KOPT-K1 (cell line): ENCODE results near the gene GNGT1.

ENCODE experiments used
- H3K27ac ChIP-seq: fragments of 200-600 bp; sonication (generic); 2 replicates; pipeline ENCODE4 v1.5.1; 2016; ENCODE audit warnings: antibody characterized with exemption, mild to moderate bottlenecking, low read depth, low read length; ENCODE audit not compliant: poor library complexity, severe bottlenecking
- H3K36me3 ChIP-seq: fragments of 200-600 bp; sonication (generic); 2 replicates; pipeline ENCODE4 v1.5.1; 2017; ENCODE audit warnings: antibody characterized with exemption, mild to moderate bottlenecking, low read length, moderate library complexity; ENCODE audit not compliant: insufficient read depth
- H3K9me3 ChIP-seq: fragments of 200-600 bp; sonication (generic); 2 replicates; pipeline ENCODE4 v1.5.1; 2017; ENCODE audit warnings: antibody characterized with exemption, low read length, mild to moderate bottlenecking; ENCODE audit not compliant: insufficient read depth, poor library complexity, severe bottlenecking

The GNGT1 gene

GRCh38 chr7:93906267-93906666 is at the start of gene GNGT1:
GNGT1 (plus strand) TSS chr7:93906567; CDS start chr7:93906747, 180 bp downstream.
- Histone ChIP-seq H3K27ac (no peak within 1 kb of the TSS), H3K9me3 (no peaks in the 10 kb centered on the region), H3K36me3 (no peaks in the 10 kb centered on the region)

- H3K27ac ChIP-seq = no peak overlapping the region
- no peaks in the 10 kb centered on the region for H3K36me3 ChIP-seq
- no peaks in the 10 kb centered on the region for H3K9me3 ChIP-seq
These were observed 47.5 kb upstream of the GNGT1 start for GRCh38 chr7:93858857-93859256.

GRCh38 chr7:93860261-93860660 is 46.1 kb upstream of the GNGT1 start:
- H3K9me3 ChIP-seq = no peaks in the 10 kb centered on the region
- H3K36me3 ChIP-seq = no peaks in the 10 kb centered on the region
- no peak overlapping the region for H3K27ac ChIP-seq

- no peak overlapping the region for H3K27ac ChIP-seq
- H3K36me3 ChIP-seq = no peaks in the 10 kb centered on the region
- H3K9me3 ChIP-seq = no peaks in the 10 kb centered on the region
These were observed 44.9 kb upstream of the GNGT1 start for GRCh38 chr7:93861325-93861949.

DNA sequence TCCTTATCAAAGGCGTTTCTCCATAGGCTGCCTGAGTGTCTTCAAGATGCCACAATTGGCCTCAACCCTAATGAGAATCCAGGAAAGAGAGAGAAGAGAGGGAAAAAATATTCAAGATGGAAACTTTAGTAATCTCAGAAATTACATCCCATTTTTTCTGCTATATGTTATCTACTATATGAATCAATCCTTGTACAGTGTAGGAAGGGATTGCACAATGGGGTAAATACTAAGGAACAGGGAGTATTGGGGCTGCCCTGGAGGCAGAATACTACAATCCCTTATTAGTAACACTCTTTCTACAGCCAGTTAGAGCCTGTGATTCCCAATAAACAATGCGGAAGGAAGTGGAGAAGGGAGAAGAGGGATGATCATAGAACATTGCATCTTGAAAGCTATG is 43.7 kb upstream of the GNGT1 start:
- no peaks in the 10 kb centered on the region for H3K36me3 ChIP-seq
- no peaks in the 10 kb centered on the region for H3K9me3 ChIP-seq
- H3K27ac ChIP-seq = no peak overlapping the region

DNA sequence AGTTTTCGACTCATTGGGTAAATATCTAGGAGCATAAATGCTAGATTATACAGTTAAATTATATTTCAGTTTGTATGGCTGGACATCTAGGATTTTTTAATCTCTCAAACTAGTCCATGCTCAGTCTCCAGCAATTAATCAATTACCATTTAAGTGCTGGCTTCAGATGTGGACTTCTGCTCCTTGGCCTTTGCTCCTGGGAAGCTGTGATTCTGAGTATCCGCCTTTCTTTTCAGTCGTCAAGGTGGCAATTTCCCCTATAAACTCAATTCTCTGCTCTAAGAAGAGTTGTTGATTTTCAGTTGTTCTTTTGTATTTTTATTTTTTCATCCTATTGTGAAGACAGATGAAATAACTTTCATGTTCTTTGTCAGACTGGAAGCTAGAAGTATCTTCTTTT is 39.5 kb upstream of the GNGT1 start:
- H3K9me3 ChIP-seq = no peaks in the 10 kb centered on the region
- no peak overlapping the region for H3K27ac ChIP-seq
- H3K36me3 ChIP-seq = no peaks in the 10 kb centered on the region

GRCh38 chr7:93873998-93874574 is 32.3 kb upstream of the GNGT1 start:
- H3K9me3 ChIP-seq = no peaks in the 10 kb centered on the region
- no peaks in the 10 kb centered on the region for H3K36me3 ChIP-seq
- H3K27ac ChIP-seq = no peak overlapping the region

DNA sequence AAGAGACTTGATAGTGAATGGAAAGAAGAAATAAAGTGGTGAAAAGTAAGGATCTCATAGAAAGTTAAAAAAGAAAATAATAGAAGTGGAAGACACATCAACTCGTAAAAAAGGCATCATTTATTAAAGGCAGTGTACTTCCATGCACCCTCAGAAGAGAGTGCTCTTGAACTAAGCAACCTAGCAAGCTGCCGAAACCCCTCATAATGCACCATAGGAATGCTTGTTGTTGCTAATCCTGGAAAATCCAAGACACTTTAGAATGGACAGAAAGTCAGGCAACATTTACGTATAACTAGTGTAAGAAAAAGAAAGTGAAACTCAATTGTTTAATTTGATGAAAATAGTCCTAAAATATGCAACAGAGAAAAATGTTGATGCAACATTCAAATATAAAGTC is 28.6 kb upstream of the GNGT1 start:
- Histone ChIP-seq H3K27ac (no peak overlapping the region), H3K36me3 (no peaks in the 10 kb centered on the region), H3K9me3 (no peaks in the 10 kb centered on the region)

DNA sequence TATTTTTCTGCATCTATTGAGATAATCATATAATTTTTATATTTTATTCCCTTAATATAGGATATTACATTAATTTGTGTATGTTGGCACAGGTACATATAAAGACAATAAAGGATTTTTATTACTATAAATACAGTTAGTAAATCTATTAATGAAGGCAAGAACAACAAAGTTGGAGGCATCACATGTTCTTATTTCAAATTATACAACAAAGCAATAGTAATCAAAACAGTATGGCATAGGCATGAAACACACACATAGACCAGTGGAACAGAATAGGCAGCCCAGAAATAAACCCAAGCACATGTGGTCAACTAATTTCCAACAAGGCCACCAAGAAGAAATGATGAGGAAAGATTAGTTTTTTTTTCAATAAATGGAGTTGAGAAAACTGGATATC is 27.0 kb upstream of the GNGT1 start:
- no peaks in the 10 kb centered on the region for H3K9me3 ChIP-seq
- no peak overlapping the region for H3K27ac ChIP-seq
- no peaks in the 10 kb centered on the region for H3K36me3 ChIP-seq

DNA sequence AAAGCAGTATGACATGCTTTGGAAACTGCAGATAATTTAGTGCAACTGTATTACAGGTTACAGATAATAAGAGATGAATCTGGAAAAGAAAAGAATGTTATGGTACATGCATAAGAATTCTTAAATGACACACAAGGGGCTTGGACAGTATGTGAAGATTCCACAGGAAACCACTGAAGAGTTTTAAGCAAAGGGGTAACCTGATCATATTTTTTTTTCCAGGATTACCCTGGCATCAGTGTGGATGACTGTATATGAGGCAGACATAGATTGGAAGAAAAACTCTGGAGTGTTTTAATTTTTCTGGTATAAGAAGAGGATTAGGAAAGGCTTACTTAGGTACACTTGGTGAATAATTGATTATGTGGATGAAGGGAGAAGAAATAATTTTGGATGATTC is 23.9 kb upstream of the GNGT1 start:
- Histone ChIP-seq H3K27ac (no peak overlapping the region), H3K9me3 (no peaks in the 10 kb centered on the region), H3K36me3 (no peaks in the 10 kb centered on the region)

DNA sequence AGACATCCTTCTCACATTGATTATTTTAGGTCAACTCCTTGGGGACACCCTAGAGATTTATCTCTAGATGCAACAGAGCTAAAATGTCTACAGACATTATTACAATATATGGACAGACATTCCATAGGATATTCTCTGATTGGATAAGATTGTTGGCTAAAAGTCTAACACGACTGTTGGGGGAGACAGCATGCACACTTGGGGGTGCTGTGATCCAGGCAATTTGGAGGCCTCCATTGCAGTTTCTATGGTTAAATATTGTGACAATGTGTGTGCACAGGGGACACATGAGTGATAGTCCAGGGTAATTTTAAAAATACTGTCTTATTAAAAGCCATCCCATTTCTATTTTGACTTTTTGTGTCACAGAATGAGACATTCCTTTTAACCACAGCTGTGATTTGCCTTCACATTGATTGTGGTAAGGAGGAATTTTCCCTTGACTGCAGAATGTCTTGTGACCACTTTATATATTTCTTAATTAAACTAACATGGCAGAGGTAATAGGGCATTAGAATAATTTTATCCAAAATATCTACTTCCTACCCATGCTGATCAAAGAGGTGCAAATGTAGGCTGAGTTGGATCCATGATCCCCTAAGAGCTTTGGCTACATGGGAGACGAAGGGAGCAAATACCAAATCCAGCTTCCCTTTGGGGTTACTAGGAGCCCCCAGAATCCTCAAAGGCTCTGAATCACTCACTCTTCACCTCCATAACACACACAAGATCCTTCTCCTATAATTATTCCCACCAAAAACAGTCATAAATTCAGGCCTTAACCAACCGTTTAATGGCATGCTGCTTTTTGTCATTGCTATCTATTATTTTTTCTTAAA is 23.1 kb upstream of the GNGT1 start:
- H3K9me3 ChIP-seq = no peaks in the 10 kb centered on the region
- H3K27ac ChIP-seq = no peak overlapping the region
- no peaks in the 10 kb centered on the region for H3K36me3 ChIP-seq

DNA sequence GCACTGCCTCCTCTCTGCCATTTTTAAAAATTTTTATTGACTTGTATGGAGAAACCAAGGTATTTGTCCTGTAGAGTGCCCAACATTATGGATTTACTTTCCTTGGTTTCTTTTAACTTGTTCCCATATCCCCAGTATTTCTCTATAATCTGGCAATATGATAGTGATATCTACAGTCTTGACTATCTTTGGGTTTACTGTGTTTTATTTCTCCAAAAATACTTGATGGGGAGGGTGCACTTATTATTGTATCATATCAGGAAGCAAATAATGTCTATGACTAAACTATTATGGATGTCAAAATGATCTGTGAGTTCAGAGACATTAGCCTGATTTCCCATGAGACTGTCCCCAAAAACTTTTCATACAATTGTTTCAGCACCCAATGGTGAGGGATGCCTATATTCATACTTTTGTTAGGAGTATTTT is 22.4 kb upstream of the GNGT1 start:
- Histone ChIP-seq H3K9me3 (no peaks in the 10 kb centered on the region), H3K36me3 (no peaks in the 10 kb centered on the region), H3K27ac (no peak overlapping the region)

DNA sequence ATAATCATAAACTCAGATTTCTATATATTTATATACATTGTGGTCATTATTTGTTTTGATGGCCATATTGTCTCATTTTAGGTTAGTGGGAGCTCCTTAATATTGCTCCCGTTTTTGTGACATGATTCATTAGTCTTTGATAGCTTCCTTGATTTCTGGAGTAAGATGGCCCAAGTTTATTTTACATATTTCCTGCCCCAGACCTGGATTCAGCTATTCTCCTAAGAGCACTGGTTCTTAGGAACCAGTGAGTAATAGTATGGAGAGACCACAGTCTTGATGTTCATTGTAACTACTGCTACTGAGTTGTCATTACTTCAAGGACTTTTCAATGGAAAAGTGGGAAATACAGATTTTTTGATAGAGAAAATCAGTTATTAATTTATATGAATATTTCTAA is 21.8 kb upstream of the GNGT1 start:
- Histone ChIP-seq H3K27ac (no peak overlapping the region), H3K36me3 (no peaks in the 10 kb centered on the region), H3K9me3 (no peaks in the 10 kb centered on the region)

DNA sequence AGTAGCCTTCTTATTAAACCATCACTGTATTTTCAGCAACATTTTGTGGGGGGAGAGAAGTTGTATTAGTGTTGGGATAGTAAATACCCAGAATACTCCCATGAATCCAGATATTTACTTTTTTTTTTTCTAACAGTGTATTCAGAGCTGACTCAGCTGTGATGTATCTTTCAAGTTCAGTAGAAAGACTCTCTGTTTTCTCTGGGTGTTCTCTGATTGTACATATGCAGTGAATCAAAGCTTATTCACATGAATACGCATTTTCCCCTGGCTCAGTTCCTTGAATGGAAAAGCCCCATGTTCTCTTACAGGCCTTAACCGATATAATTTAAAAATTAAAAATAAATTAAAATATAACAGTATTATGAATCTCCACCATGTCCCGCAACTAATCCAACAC is 17.1 kb upstream of the GNGT1 start:
- H3K9me3 ChIP-seq = no peaks in the 10 kb centered on the region
- H3K27ac ChIP-seq = no peak overlapping the region
- H3K36me3 ChIP-seq = no peaks in the 10 kb centered on the region

DNA sequence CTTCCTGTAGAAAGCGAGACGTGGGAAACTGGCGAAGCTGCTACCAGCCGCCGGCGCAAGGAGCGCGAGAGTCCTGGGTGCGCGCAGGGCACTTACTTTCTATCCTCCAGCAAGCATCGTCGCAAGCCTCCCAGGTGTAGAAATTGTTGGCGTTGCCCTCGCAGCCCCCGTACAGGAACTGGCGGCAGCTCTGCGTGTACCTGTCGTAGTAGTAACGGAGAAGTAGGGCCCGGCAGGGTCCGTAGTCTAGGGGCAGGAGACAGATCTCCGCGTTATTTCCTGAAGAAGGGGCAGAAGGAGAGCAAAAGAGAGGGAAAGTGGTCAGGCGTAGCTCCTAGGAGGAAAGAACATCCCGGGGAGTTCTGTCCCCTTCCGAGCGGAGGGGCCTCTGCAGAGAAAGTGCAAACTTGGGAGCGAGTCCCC is 16.3 kb upstream of the GNGT1 start:
- Histone ChIP-seq H3K9me3 (no peaks in the 10 kb centered on the region), H3K27ac (no peak overlapping the region), H3K36me3 (no peaks in the 10 kb centered on the region)
